WERI-Rb-1 (cell line): ENCODE data around the gene IRS2.
"Not testable (repeated sequence)": the region's sequence is repeated elsewhere in the genome, so short reads cannot be mapped to it uniquely, and the experiment has no call there.

ENCODE experiments used
- DNase-seq: peaks from one replicate; pipeline ENCODE4 v3.0.0-alpha.2; 2020
- H3K27ac ChIP-seq: fragments of 250-450 bp; sonication (Bioruptor Pico); 2 replicates; pipeline ENCODE4 v1.5.1; 2020; ENCODE audit warnings: mild to moderate bottlenecking, moderate library complexity
- H3K27me3 ChIP-seq: fragments of 250-450 bp; sonication (Bioruptor Pico); 2 replicates; pipeline ENCODE4 v1.5.1; 2021; ENCODE audit warnings: mild to moderate bottlenecking, low read depth, moderate library complexity; ENCODE audit not compliant: insufficient read depth, severe bottlenecking
- H3K36me3 ChIP-seq: fragments of 250-450 bp; sonication (Bioruptor Pico); 2 replicates; pipeline ENCODE4 v1.5.1; 2020; ENCODE audit warnings: mild to moderate bottlenecking, moderate library complexity
- H3K4me3 ChIP-seq: 2 replicates; pipeline ENCODE4 v1.5.1; 2011; ENCODE audit warnings: low read depth, mild to moderate bottlenecking, control low read depth, low read length
- H3K9me3 ChIP-seq: fragments of 250-450 bp; sonication (Bioruptor Pico); 2 replicates; pipeline ENCODE4 v1.5.1; 2021; ENCODE audit warnings: mild to moderate bottlenecking, moderate library complexity; ENCODE audit not compliant: severe bottlenecking
- CTCF ChIP-seq: IDR thresholded peaks from 2 replicates; pipeline ENCODE4 v1.5.1; 2011; ENCODE audit warnings: low read depth, mild to moderate bottlenecking, control low read depth, inconsistent platforms, low read length

Gene IRS2

DNA sequence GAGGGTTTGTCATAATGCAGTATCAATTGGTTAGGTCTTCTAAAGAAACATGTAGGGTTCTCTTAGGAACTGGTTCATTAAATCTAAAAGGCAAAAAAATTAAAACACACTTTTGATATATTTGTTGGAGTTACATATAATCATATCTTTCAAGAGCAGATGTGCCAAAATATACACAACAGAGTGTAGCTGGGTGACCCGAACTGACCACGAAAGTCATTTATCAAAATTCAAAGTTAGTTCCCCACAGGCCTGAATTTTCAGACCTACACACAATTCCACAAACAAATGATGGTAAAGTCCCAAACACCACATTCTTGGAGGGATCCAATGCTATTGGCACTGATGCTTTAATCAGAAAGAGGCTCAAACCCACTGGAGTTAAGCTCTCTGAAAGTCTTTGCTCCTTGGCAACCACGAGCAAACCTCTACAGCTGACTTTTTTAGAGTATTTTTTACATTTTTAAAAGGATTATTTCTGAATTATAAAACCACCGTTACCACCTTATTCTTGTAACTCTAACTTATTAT lies 50.9 kb downstream of the IRS2 start:
- H3K27ac ChIP-seq = no peak overlapping the region
- no peaks in the 10 kb centered on the region for H3K36me3 ChIP-seq
- no peak overlapping the region for H3K4me3 ChIP-seq
- DNase-seq = no peak
- H3K9me3 ChIP-seq = peaks cover 10% of the 10 kb centered on the region
- TF ChIP-seq CTCF = no peak
- no peaks in the 10 kb centered on the region for H3K27me3 ChIP-seq

DNA sequence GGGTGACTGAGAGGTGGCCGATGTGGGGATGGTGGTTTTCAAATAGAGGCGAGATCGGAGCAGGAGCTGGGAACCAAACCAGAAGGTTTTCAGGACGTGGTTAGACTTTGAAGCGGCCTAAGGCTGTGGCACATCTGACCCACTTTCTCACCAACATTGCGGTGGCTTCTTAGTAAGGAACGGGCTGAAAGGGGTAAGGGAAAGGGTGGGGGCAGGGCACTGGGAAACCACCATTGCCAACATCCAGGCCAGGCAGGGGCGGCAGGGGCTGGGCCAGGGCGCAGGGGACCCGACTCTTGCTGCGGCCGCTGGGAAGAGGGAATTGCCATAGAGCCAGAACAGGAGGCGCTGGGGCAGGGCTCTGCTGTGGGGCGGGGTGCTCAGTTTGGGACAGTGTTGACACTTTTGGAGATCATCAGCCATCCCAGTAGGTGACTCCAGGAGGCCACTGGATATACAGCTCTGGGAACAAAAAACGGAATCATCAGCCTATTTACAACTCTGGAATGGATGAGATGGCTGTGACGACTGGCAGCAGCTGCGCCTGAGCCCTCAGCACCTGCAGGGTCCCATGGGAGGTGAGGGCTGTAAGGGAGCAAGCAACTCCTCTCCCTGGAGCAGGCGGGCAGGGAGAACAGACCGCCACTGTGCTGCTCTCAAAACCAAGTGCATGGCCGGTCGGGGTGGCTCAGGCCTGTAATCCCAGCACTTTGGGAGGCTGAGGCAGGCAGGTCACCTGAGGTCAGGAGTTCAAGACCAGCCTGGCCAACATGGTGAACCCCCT lies 52.2 kb downstream of the IRS2 start:
- Histone ChIP-seq H3K4me3 (no peak overlapping the region), H3K36me3 (no peaks in the 10 kb centered on the region)
- DNase-seq = no peak

DNA sequence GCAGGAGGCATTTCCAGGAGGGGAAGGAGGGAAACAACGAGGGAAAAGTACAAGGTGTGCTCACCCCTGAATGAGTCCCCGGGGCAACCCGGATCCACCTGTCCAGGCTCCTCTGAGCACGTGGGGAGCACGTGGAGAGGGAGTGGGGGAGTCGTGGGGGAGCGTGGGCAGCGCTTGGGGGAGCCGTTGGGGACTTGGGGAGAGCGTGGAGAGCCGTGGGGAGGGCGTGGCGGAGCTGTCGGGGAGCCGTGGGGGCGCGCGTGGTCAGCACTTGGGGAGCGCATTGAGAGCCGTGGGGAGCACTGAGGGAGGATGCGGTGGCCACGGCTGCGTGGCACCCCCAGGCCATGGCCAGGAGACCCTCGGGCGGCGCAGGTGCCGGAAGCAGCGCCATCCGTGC lies 52.8 kb downstream of the IRS2 start:
- H3K4me3 ChIP-seq = no peak overlapping the region
- H3K9me3 ChIP-seq = peaks cover 10% of the 10 kb centered on the region
- no peak for DNase-seq
- no peak for TF ChIP-seq CTCF
- H3K36me3 ChIP-seq = no peaks in the 10 kb centered on the region
- H3K27me3 ChIP-seq = no peaks in the 10 kb centered on the region
- no peak overlapping the region for H3K27ac ChIP-seq

More for the DNA sequence above, 52.2 kb downstream of the IRS2 start:
- H3K27ac ChIP-seq = no peak overlapping the region
- H3K9me3 ChIP-seq = peaks cover 10% of the 10 kb centered on the region
- no peak for TF ChIP-seq CTCF
- no peaks in the 10 kb centered on the region for H3K27me3 ChIP-seq

DNA sequence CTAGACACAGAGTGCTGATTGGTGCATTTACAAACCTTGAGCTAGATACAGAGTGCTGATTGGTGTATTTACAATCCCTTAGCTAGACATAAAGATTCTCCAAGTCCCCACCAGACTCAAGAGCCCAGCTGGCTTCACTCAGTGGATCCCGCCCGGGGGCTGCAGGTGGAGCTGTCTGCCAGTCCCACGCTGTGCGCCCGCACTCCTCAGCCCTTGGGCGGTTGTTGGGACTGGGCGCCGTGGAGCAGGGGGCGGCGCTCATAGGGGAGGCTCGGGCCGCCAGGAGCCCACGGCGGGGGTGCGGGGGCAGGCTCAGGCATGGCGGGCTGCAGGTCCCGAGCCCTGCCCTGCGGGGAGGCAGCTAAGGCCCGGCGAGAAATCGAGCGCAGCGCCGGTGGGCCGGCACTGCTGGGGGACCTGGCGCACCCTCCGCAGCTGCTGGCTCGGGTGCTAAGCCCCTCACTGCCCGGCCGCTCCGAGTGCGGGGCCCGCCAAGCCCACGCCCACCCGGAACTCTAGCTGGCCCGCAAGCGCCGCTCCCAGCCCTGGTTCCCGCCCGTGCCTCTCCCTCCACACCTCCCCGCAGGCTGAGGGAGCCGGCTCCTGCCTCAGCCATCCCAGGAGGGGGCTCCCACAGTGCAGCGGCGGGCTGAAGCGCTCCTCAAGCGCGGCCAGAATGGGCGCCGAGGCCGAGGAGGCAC lies 53.8 kb downstream of the IRS2 start:
- H3K27ac ChIP-seq, H3K36me3 ChIP-seq, H3K27me3 ChIP-seq, H3K4me3 ChIP-seq, DNase-seq: not testable (repeated sequence)
- H3K9me3 ChIP-seq = peaks cover 10% of the 10 kb centered on the region

DNA sequence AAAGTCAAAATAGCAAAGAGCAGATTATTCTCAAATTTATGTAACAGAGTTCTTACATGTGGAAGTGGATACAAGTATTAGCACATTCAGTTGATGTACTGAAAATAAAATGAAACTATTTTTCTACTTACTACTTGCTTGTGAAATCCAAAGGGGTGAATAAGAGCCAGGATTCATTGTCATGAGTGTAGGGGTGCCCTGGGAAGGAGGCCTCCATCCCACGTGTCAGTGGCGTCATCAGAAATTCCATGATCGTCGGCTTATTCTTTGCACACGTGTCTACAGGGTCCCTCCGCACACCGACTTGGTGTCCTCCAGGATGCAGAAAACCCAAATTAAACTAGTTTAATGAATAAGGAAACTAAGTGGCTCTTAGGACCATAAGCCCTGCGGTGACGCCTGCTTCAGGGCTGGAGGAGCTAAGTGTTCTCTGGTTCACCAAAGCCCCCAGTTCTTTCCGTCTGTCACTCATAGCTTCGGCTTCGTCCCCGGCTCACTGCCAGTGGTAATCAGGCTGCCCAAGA lies 55.5 kb downstream of the IRS2 start:
- Histone ChIP-seq H3K27me3 (no peaks in the 10 kb centered on the region), H3K9me3 (peaks cover 10% of the 10 kb centered on the region), H3K36me3 (no peaks in the 10 kb centered on the region), H3K4me3 (no peak overlapping the region), H3K27ac (no peak overlapping the region)
- TF ChIP-seq CTCF = no peak
- no peak for DNase-seq
